ENCODE data around the gene GREB1.

DNA sequence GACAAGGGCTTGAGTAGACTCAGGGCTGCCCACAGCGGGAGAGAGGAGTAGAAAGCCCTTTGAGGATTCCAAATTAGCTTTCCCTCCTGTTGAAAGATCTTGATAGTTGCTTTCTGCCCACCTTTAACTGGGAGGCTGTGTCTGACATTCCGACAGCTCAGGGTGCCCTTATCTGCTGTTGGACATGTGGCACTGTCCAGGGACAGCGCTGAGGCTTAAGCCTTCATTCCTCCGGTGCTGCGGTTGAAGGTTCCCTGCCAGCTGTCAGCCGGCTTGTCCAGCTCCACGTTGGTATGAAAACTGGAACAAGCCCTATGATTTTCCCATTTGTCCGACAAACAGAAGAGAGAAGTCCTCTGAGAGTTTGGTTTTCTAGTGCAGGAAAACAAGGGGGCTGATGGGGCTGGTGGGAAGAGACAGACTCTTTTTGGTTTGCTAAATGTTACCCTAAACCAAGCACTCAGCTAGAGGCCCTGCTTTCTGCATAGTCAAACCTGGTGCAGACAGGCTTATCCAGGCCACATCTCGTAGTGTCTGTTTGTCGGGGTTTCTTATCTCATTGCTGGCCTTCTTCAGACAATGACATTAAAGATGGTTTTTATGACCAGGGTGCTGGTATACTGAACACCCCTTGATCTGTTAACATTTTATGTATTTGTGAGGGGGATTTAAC is 24.5 kb downstream of the GREB1 start:
- no peak for TF ChIP-seq ZBTB7A (IDR thresholded peaks at IDR 0.05; ENCODE audit: low read depth)
- TF ChIP-seq USF1 (IDR thresholded peaks at IDR 0.05) = no peak
- no peak for TF ChIP-seq EP300 (IDR thresholded peaks at IDR 0.05; ENCODE audit: borderline replicate concordance)
- no peak for TF ChIP-seq RAD21 (IDR thresholded peaks at IDR 0.05; ENCODE audit: low read depth)
- no peak for TF ChIP-seq EGR1 (IDR thresholded peaks at IDR 0.05)
- TF ChIP-seq, protein P1, sequence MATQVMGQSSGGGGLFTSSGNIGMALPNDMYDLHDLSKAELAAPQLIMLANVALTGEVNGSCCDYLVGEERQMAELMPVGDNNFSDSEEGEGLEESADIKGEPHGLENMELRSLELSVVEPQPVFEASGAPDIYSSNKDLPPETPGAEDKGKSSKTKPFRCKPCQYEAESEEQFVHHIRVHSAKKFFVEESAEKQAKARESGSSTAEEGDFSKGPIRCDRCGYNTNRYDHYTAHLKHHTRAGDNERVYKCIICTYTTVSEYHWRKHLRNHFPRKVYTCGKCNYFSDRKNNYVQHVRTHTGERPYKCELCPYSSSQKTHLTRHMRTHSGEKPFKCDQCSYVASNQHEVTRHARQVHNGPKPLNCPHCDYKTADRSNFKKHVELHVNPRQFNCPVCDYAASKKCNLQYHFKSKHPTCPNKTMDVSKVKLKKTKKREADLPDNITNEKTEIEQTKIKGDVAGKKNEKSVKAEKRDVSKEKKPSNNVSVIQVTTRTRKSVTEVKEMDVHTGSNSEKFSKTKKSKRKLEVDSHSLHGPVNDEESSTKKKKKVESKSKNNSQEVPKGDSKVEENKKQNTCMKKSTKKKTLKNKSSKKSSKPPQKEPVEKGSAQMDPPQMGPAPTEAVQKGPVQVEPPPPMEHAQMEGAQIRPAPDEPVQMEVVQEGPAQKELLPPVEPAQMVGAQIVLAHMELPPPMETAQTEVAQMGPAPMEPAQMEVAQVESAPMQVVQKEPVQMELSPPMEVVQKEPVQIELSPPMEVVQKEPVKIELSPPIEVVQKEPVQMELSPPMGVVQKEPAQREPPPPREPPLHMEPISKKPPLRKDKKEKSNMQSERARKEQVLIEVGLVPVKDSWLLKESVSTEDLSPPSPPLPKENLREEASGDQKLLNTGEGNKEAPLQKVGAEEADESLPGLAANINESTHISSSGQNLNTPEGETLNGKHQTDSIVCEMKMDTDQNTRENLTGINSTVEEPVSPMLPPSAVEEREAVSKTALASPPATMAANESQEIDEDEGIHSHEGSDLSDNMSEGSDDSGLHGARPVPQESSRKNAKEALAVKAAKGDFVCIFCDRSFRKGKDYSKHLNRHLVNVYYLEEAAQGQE (IDR thresholded peaks at IDR 0.05; ENCODE audit: low read depth) = no peak
- TF ChIP-seq TAF1 (IDR thresholded peaks at IDR 0.05; ENCODE audit: low read depth) = no peak
- TF ChIP-seq TCF12 (IDR thresholded peaks at IDR 0.05; ENCODE audit: low read depth) = no peak
- TF ChIP-seq FOXM1 (IDR thresholded peaks at IDR 0.05; ENCODE audit: borderline replicate concordance, low read depth) = no peak
- no peak for TF ChIP-seq YY1 (IDR thresholded peaks at IDR 0.05; ENCODE audit: low read depth)
